CD8-positive, alpha-beta memory T cell (primary cell): Measurements from ENCODE around the gene MSI2. TPM values are rescaled to one million over a fixed set of nuclear protein-coding genes. Genes with fewer than 3 reads are reported as not detected.

Experiments
- CTCF ChIA-PET: fragments of 350-600 bp; sonication (Branson Sonifier 250); formaldehyde crosslinking; loops from one replicate; lab custom pipeline; 2021; ENCODE audit warnings: antibody characterized with exemption; lab: Charles Lee
- POLR2A ChIA-PET: fragments of 350-600 bp; sonication (Branson Sonifier 250); formaldehyde crosslinking; loops from one replicate; lab custom pipeline; 2021; ENCODE audit warnings: antibody characterized with exemption; lab: Charles Lee
- DNase-seq, 5 donors: peaks; one replicate each; pipeline versions ENCODE4 v3.0.0 to v3.0.0-alpha.2; 2020 to 2022; ENCODE audit warnings: mixed read lengths in 1 of 5
- H3K27ac ChIP-seq: one replicate; pipeline ENCODE4 v1.7.0; 2013; ENCODE audit warnings: low read depth, mild to moderate bottlenecking, low read length, moderate library complexity
- H3K27me3 ChIP-seq: 2 replicates; pipeline ENCODE4 v1.7.0; 2013; ENCODE audit warnings: low read length, mild to moderate bottlenecking; ENCODE audit not compliant: insufficient read depth, poor library complexity, severe bottlenecking
- H3K36me3 ChIP-seq: 2 replicates; pipeline ENCODE4 v1.7.0; 2013; ENCODE audit warnings: mild to moderate bottlenecking, low read length, moderate library complexity; ENCODE audit not compliant: insufficient read depth
- H3K4me1 ChIP-seq: 2 replicates; pipeline ENCODE4 v1.7.0; 2013; ENCODE audit warnings: mild to moderate bottlenecking, low read length, moderate library complexity; ENCODE audit not compliant: insufficient read depth
- H3K4me3 ChIP-seq: 2 replicates; pipeline ENCODE4 v1.7.0; 2013; ENCODE audit warnings: mild to moderate bottlenecking, low read length
- H3K9me3 ChIP-seq: 2 replicates; pipeline ENCODE4 v1.7.0; 2013; ENCODE audit warnings: mild to moderate bottlenecking, low read length
- H3K27ac Mint-ChIP-seq, 8 donors: one replicate each; pipeline ENCODE4 v1.8.0; 2020 to 2021; ENCODE audit warnings: mixed read lengths in 8 of 8, mild to moderate bottlenecking in 6 of 8, inconsistent platforms in 3 of 8, moderate library complexity in 3 of 8
- H3K27me3 Mint-ChIP-seq, 2 donors: one replicate each; pipeline ENCODE4 v1.8.0; 2020 to 2021; ENCODE audit warnings: mixed read lengths in 2 of 2, mild to moderate bottlenecking in 1 of 2, moderate library complexity in 1 of 2
- H3K36me3 Mint-ChIP-seq, 3 donors: one replicate each; pipeline ENCODE4 v1.8.0; 2020 to 2021; ENCODE audit warnings: mixed read lengths in 3 of 3, inconsistent platforms in 1 of 3, mild to moderate bottlenecking in 1 of 3
- H3K4me1 Mint-ChIP-seq, 3 donors: one replicate each; pipeline ENCODE4 v1.8.0; 2020 to 2021; ENCODE audit warnings: mixed read lengths in 3 of 3, inconsistent platforms in 1 of 3, mild to moderate bottlenecking in 1 of 3
- H3K4me3 Mint-ChIP-seq, 7 donors: one replicate each; pipeline ENCODE4 v1.8.0; 2020 to 2021; ENCODE audit warnings: mixed read lengths in 7 of 7, mild to moderate bottlenecking in 6 of 7, moderate library complexity in 4 of 7, inconsistent platforms in 2 of 7
- H3K9me3 Mint-ChIP-seq, 5 donors: one replicate each; pipeline ENCODE4 v1.8.0; 2020 to 2022; ENCODE audit warnings: mixed read lengths in 5 of 5, mild to moderate bottlenecking in 3 of 5, moderate library complexity in 2 of 5, inconsistent platforms in 1 of 5
- polyA plus RNA-seq: library from polyadenylated mRNA; unstranded; fragments of 300-500 nt; fragmentation: Illumina TruSeq; gene quantifications from one replicate; pipeline ENCODE4 v1.2.3, GENCODE V29; 2021
- total RNA-seq, 2 experiments: library from RNA; stranded (reverse); gene quantifications; one replicate each; pipeline ENCODE4 v1.2.3, GENCODE V29; 2021

The MSI2 gene
- total and polyA plus RNA-seq, 3 experiments from 2014 or later, result 2.3 to 58.0 (median 57.1) TPM

DNA sequence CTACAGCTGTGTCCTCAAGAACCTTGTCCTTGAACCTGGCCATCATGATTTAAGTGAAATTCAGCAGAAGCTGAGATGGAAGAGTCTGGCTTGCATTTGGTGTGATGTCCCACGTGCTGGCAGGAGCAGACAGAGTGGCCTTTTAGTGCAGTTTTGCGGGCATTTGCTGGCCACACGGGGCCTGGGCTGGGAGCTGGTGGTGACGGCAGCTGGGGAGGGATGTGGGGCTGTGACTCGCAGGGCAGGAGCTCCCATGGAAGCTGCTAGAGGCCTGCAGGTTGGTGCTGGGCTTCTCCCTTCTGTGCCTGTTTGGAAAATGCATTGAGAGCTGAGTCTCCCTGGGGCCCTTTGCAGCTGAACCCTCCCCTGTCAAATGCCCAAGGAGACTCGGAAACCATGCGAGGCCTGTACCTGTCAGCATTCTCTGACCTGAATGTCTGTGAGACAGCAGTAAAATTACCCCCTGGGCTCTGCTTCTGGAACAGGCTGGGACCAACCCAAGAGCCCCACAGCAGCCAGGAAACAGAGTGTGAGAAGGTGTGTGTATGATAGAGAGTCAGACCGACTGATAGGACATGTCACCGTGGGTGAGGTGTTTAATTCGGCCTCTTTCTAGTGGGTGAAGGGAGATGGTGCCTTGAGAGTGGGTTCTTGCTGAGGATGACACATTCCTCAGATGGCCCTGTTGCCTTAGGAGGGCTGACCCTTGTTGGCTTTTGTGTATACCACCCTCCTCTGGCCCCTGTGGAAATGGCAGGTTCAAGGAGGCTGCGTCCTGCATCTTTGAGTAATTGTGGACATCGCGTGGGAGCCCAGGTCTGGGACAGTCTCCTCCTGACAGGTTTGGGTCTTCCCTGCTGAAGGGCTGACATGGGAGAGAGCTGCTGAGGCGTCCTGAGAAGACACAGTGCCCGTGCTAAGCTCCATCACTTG lies 145.5 kb downstream of the MSI2 start:
- no peaks in the 10 kb centered on the region for H3K27me3 ChIP-seq
- H3K27me3 Mint-ChIP-seq, result peaks cover 0 to 2% of the 10 kb centered on the region in 2 donors
- no peaks in the 10 kb centered on the region for H3K36me3 ChIP-seq
- no peak for DNase-seq
- peak overlapping the region in 1 of 7 donors; percentile 24 for H3K4me3 Mint-ChIP-seq
- H3K4me3 ChIP-seq, result no peak overlapping the region
- POLR2A ChIA-PET, result no interaction called here
- no peak overlapping the region for H3K27ac ChIP-seq
- peak overlapping the region in 2 of 8 donors; percentile 29 to 73 for H3K27ac Mint-ChIP-seq
- H3K36me3 Mint-ChIP-seq, result peaks cover 0 to 61% (median 28%) of the 10 kb centered on the region in 3 donors
- H3K4me1 ChIP-seq, result no peaks in the 10 kb centered on the region
- no peaks in the 10 kb centered on the region for H3K9me3 ChIP-seq
- CTCF ChIA-PET, result no interaction called here
- H3K4me1 Mint-ChIP-seq, result peaks cover 16 to 46% (median 41%) of the 10 kb centered on the region in 3 donors
- no peaks in the 10 kb centered on the region for H3K9me3 Mint-ChIP-seq

DNA sequence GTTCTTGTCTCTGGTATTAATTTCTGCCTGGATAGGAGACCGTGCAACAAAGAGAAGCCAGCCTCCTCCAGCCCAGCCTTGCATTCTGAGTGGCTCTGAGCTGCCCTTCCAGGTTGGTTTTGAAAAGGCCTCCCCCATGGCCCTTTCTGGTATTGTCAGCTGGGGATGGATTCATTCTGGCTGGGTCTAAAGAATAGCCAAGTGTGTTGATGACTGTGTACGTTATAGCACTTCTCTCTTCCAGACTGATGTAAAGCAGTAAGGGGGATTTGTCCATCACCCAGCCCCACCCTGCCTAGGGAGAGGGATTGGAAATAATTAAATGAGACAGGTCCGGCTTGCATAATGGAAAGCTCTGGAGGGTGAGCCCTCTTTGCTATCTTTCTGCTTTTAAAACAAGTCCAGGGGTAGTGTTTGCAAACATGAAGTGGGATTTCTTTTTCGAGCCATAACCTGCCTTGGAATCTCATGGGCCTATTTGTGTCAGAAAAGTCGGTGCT lies 146.4 kb downstream of the MSI2 start:
- no peaks in the 10 kb centered on the region for H3K27me3 ChIP-seq
- DNase-seq, result no peak
- Mint-ChIP-seq H3K27ac (no peak overlapping the region), H3K36me3 (peaks cover 0 to 63% (median 28%) of the 10 kb centered on the region in 3 donors), H3K4me1 (peaks cover 25 to 55% (median 48%) of the 10 kb centered on the region in 3 donors), H3K4me3 (no peak overlapping the region), H3K27me3 (peaks cover 0 to 2% of the 10 kb centered on the region in 2 donors), H3K9me3 (no peaks in the 10 kb centered on the region)
- no peak overlapping the region for H3K27ac ChIP-seq
- no peaks in the 10 kb centered on the region for H3K36me3 ChIP-seq
- ChIA-PET CTCF (no interaction called here), POLR2A (no interaction called here)
- H3K4me1 ChIP-seq, result peaks cover 1% of the 10 kb centered on the region
- no peaks in the 10 kb centered on the region for H3K9me3 ChIP-seq
- no peak overlapping the region for H3K4me3 ChIP-seq

DNA sequence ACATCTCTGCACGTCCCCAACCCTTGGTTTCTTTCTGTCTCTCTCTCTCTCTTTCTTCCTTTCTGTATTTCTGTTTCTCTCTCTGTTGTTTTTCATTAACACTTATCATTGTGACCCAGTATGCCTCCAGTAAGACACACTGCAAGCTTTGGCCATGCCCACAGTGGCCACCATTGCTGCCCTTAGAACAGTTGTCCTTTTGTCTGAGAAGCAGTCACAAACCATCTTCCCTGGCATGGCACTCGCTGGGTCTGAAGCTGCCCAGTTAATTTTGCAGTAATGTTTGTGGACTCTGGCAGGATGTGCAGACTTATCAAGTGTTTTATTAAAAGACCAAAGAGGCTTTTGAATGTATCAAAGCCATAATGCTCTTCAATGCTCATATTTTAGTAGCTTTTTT lies 146.9 kb downstream of the MSI2 start:
- CTCF ChIA-PET, result no interaction called here
- Histone ChIP-seq H3K4me1 (peaks cover 6% of the 10 kb centered on the region), H3K9me3 (no peaks in the 10 kb centered on the region), H3K4me3 (no peak overlapping the region), H3K27ac (no peak overlapping the region), H3K36me3 (no peaks in the 10 kb centered on the region), H3K27me3 (no peaks in the 10 kb centered on the region)
- DNase-seq, result no peak
- H3K36me3 Mint-ChIP-seq, result peaks cover 0 to 63% (median 28%) of the 10 kb centered on the region in 3 donors
- H3K9me3 Mint-ChIP-seq, result no peaks in the 10 kb centered on the region
- no peak overlapping the region for H3K4me3 Mint-ChIP-seq
- H3K27me3 Mint-ChIP-seq, result peaks cover 0 to 2% of the 10 kb centered on the region in 2 donors
- peaks cover 30 to 57% (median 49%) of the 10 kb centered on the region in 3 donors for H3K4me1 Mint-ChIP-seq
- POLR2A ChIA-PET, result no interaction called here
- peak overlapping the region in 2 of 8 donors; percentile 1 to 91 for H3K27ac Mint-ChIP-seq

DNA sequence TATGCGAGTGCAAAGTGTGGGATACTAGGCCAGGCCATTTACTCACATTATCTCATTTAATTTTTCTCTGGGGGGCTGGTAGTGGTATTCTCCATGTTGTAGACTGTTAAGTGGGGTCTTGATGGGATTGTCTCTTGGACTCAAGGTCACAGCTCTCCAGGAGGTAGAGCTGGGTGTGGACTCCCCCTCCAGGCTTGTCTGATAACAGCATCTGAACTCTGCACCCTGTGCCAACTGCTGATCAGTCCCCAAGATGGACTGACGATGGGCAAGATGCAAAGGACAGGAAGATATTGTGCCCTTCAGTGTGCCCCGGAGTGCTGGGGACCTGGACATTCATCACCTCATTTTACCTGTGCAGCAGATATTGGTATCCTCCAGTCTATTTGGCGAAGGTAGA lies 147.8 kb downstream of the MSI2 start:
- Mint-ChIP-seq H3K27me3 (peaks cover 0 to 2% of the 10 kb centered on the region in 2 donors), H3K27ac (peak overlapping the region in 1 of 8 donors; percentile 48), H3K4me1 (peaks cover 34 to 60% (median 53%) of the 10 kb centered on the region in 3 donors), H3K4me3 (no peak overlapping the region), H3K9me3 (no peaks in the 10 kb centered on the region), H3K36me3 (peaks cover 0 to 63% (median 28%) of the 10 kb centered on the region in 3 donors)
- POLR2A ChIA-PET, result no interaction called here
- no peak for DNase-seq
- no peaks in the 10 kb centered on the region for H3K9me3 ChIP-seq
- CTCF ChIA-PET, result interaction anchor here (1.0 kb wide), 1 partner anchor 47 kb away, joined by 3 read pairs; no protein-coding TSS in a partner anchor
- no peaks in the 10 kb centered on the region for H3K36me3 ChIP-seq
- no peaks in the 10 kb centered on the region for H3K27me3 ChIP-seq
- H3K27ac ChIP-seq, result no peak overlapping the region
- H3K4me3 ChIP-seq, result no peak overlapping the region
- H3K4me1 ChIP-seq, result peaks cover 6% of the 10 kb centered on the region

DNA sequence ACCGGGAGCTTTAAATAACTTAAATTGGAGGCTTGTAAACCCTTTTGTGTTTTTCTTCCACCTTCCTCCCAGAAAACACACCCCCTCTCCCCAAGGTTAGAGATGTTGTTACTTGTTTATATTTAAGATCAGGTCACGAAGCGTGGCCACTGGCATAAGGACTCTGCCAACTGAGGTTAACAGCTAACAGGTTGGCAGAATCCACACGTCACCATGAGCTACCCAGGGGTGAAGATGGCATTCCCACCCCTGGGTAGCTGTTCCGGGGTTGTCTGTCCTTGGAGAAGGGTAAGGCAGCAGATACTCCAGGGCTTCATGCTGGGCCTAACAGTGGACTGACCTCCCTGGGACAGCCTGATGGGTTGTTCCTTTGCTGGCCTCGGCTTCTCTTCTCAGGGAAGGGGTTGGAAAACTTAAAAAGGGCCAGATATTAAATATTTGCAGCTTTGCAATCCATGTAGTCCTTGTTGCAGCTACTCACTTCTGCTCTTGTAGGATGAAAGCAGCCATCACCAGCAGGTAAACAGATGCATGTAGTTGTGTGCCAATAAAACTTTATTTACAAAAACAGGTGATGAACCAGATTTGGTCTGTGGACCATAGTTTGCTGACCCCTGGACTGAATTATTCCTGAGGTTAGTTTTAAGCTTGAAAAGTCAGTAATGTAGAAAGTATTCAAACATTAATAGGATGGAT lies 148.6 kb downstream of the MSI2 start:
- no peaks in the 10 kb centered on the region for H3K9me3 ChIP-seq
- no peak overlapping the region for H3K4me3 Mint-ChIP-seq
- H3K27ac ChIP-seq, result no peak overlapping the region
- H3K36me3 Mint-ChIP-seq, result peaks cover 0 to 63% (median 29%) of the 10 kb centered on the region in 3 donors
- H3K27me3 ChIP-seq, result no peaks in the 10 kb centered on the region
- ChIA-PET CTCF (interaction anchor here (0.9 kb wide), 1 partner anchor 162 kb away, joined by 4 read pairs; no protein-coding TSS in a partner anchor), POLR2A (interaction anchor here (0.5 kb wide), 1 partner anchor 176 kb away, joined by 4 read pairs; no protein-coding TSS in a partner anchor)
- no peak overlapping the region for H3K4me3 ChIP-seq
- no peak for DNase-seq
- H3K4me1 ChIP-seq, result peaks cover 6% of the 10 kb centered on the region
- H3K27ac Mint-ChIP-seq, result peak overlapping the region in 2 of 8 donors; percentile 61 to 66
- H3K4me1 Mint-ChIP-seq, result peaks cover 37 to 64% (median 57%) of the 10 kb centered on the region in 3 donors
- no peaks in the 10 kb centered on the region for H3K36me3 ChIP-seq
- no peaks in the 10 kb centered on the region for H3K9me3 Mint-ChIP-seq
- H3K27me3 Mint-ChIP-seq, result peaks cover 0 to 2% of the 10 kb centered on the region in 2 donors

DNA sequence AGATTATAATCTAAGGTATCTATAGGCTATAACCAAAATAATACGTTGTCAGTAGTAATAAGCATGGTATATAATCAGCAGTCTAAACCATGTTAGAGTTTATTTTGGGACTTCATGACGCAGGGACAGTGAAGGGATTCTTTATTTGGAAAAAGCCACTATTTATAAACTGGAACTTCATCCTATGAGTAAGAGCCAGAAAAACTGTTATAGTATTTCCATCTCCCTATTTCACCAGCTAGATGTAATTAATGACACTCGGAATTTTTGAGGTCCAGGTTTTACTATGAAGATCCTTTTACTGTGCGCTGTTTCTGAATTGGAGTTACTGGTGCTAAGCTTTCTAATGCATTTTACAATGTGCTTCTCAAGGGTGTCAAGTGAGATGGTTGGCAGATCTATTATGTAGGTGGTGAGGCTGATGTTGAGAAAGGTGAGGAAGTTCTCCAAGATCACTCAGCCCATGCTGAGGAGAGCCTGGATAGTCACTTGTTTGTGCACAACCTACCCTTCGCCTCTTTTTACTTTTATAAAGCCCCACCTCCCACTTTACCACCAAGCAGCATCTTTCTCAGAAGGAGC lies 149.3 kb downstream of the MSI2 start:
- CTCF ChIA-PET, result interaction anchor here (0.9 kb wide), 1 partner anchor 162 kb away, joined by 4 read pairs; no protein-coding TSS in a partner anchor
- H3K4me1 Mint-ChIP-seq, result peaks cover 37 to 67% (median 58%) of the 10 kb centered on the region in 3 donors

DNA sequence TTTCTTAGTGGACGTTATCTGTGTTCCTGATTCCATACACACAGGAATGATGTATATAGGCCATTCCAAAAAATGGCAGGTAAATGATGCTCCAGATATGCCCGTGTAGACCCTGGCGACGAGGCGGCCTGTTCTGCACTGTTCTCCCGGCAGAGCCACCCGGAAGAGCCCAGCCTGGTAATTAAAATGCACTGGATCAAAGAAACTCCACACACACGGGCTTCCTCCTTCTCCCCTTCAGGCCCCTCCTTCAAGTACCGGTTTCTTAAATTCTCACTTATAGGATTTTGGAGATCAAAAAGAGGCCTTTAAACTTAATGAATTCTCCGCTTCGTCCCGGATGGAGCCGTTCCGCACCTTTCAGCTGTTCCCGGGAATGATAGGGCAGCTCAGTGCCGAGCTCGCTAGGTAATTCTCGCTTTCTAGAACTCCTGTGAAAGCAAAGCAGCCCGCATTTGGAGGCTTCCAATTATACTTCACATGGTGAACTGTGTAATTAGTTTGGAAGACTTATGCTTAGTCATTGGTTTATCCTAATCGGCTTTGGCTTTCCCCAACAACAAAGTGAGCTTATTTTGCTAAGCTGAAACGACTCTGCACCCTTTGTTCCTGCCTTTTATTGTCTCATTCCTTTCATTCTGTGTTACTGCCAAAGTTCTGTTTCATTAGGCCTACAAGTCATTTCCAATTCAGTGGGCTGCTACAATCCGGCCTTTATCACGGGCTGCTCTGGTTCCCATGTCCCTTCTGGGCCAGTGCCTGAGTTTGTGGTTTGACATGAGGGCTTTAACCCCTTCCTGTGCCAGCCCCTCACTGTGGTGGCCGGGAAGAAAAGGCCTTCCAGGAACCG lies 150.0 kb downstream of the MSI2 start:
- Histone ChIP-seq H3K9me3 (no peaks in the 10 kb centered on the region), H3K4me1 (peaks cover 6% of the 10 kb centered on the region), H3K4me3 (no peak overlapping the region), H3K36me3 (no peaks in the 10 kb centered on the region), H3K27me3 (no peaks in the 10 kb centered on the region), H3K27ac (no peak overlapping the region)
- H3K4me3 Mint-ChIP-seq, result no peak overlapping the region
- H3K4me1 Mint-ChIP-seq, result peaks cover 40 to 66% (median 58%) of the 10 kb centered on the region in 3 donors
- peak overlapping the region in 2 of 8 donors; percentile 45 to 74 for H3K27ac Mint-ChIP-seq
- POLR2A ChIA-PET, result interaction anchor here (0.5 kb wide), 1 partner anchor 51 kb away, joined by 3 read pairs; no protein-coding TSS in a partner anchor
- no peak for DNase-seq
- CTCF ChIA-PET, result interaction anchor here (0.9 kb wide), 1 partner anchor 163 kb away, joined by 4 read pairs; no protein-coding TSS in a partner anchor
- peaks cover 0 to 2% of the 10 kb centered on the region in 2 donors for H3K27me3 Mint-ChIP-seq
- no peaks in the 10 kb centered on the region for H3K9me3 Mint-ChIP-seq
- peaks cover 0 to 50% (median 29%) of the 10 kb centered on the region in 3 donors for H3K36me3 Mint-ChIP-seq

More for the DNA sequence above, 149.3 kb downstream of the MSI2 start:
- H3K4me3 ChIP-seq, result no peak overlapping the region
- Mint-ChIP-seq H3K27ac (no peak overlapping the region), H3K36me3 (peaks cover 0 to 58% (median 28%) of the 10 kb centered on the region in 3 donors), H3K9me3 (no peaks in the 10 kb centered on the region), H3K27me3 (peaks cover 0 to 2% of the 10 kb centered on the region in 2 donors), H3K4me3 (no peak overlapping the region)
- H3K9me3 ChIP-seq, result no peaks in the 10 kb centered on the region
- H3K4me1 ChIP-seq, result peaks cover 6% of the 10 kb centered on the region
- no peak overlapping the region for H3K27ac ChIP-seq
- H3K36me3 ChIP-seq, result no peaks in the 10 kb centered on the region
- no peaks in the 10 kb centered on the region for H3K27me3 ChIP-seq
- POLR2A ChIA-PET, result interaction anchor here (0.5 kb wide), 1 partner anchor 176 kb away, joined by 4 read pairs; no protein-coding TSS in a partner anchor
- no peak for DNase-seq
